PC-9 (cell line): ENCODE data around the gene SSB. TPM values are rescaled to one million over a fixed set of nuclear protein-coding genes. Genes with fewer than 3 reads are reported as not detected.

Experiments used
- BruUV-seq: library from RNA; stranded (reverse); fragments of 400-500 nt; replicated peaks from 2 replicates; lab custom pipeline; 2021; lab: Mats Ljungman, UMichigan
- CTCF ChIA-PET: fragments of 300-600 bp; sonication (Branson Sonifier 250); formaldehyde crosslinking; loops from one replicate; lab custom pipeline; 2022; ENCODE audit warnings: antibody characterized with exemption; lab: Charles Lee
- POLR2A ChIA-PET: fragments of 300-600 bp; sonication (Branson Sonifier 250); formaldehyde crosslinking; loops from one replicate; lab custom pipeline; 2022; ENCODE audit warnings: antibody characterized with exemption; ENCODE audit not compliant: unreplicated experiment; lab: Charles Lee
- DNase-seq, 2 experiments: peaks; one replicate each; pipeline versions ENCODE4 v3.0.0 to v3.0.0-alpha.2; 2015 to 2022; ENCODE audit warnings: mixed read lengths in 1 of 2
- H2AFZ ChIP-seq: fragments of 200-600 bp; sonication (generic); 2 replicates; pipeline ENCODE4 v1.8.1; 2017; ENCODE audit warnings: antibody characterized with exemption
- H3F3A ChIP-seq: fragments of 200-600 bp; sonication (generic); 2 replicates; pipeline ENCODE4 v1.8.1; 2017; ENCODE audit warnings: antibody characterized with exemption, mild to moderate bottlenecking, low read depth; ENCODE audit not compliant: insufficient read depth
- H3K27ac ChIP-seq: fragments of 200-600 bp; sonication (generic); 2 replicates; pipeline ENCODE4 v1.6.1; 2016; ENCODE audit warnings: mixed run types
- H3K27me3 ChIP-seq: fragments of 200-600 bp; sonication (generic); 2 replicates; pipeline ENCODE4 v1.6.1; 2016; ENCODE audit warnings: low read depth, mixed run types; ENCODE audit not compliant: insufficient read depth
- H3K36me3 ChIP-seq: fragments of 200-600 bp; sonication (generic); 2 replicates; pipeline ENCODE4 v1.6.1; 2016; ENCODE audit warnings: low read depth, mixed run types
- H3K4me1 ChIP-seq: fragments of 200-600 bp; sonication (generic); replicated peaks from 2 replicates; pipeline ENCODE4 v1.6.1; 2016; ENCODE audit warnings: mixed run types; ENCODE audit not compliant: insufficient read depth
- H3K4me2 ChIP-seq: fragments of 200-600 bp; sonication (generic); 2 replicates; pipeline ENCODE4 v1.6.1; 2017; ENCODE audit warnings: mixed run types
- H3K4me3 ChIP-seq: fragments of 200-600 bp; sonication (generic); 2 replicates; pipeline ENCODE4 v1.6.1; 2016; ENCODE audit warnings: mixed run types
- H3K79me2 ChIP-seq: fragments of 200-600 bp; sonication (generic); 2 replicates; pipeline ENCODE4 v1.6.1; 2017; ENCODE audit warnings: low read depth, mixed run types
- H3K9me2 ChIP-seq: fragments of 200-600 bp; sonication (generic); 2 replicates; pipeline ENCODE4 v1.8.1; 2017; ENCODE audit warnings: mild to moderate bottlenecking; ENCODE audit not compliant: insufficient read depth
- H3K9me3 ChIP-seq: fragments of 200-600 bp; sonication (generic); 2 replicates; pipeline ENCODE4 v1.8.1; 2016; ENCODE audit warnings: low read depth; ENCODE audit not compliant: insufficient read depth
- H4K20me1 ChIP-seq: fragments of 200-600 bp; sonication (generic); 2 replicates; pipeline ENCODE4 v1.8.1; 2017; ENCODE audit not compliant: insufficient read depth
- EZH2 ChIP-seq: fragments of 200-600 bp; sonication (generic); IDR thresholded peaks from 2 replicates; pipeline ENCODE4 v1.8.0; 2017; ENCODE audit warnings: antibody characterized with exemption, low read depth
- intact Hi-C: fragments of 100-400 bp; cut with micrococcal nuclease; formaldehyde crosslinking; loops from one replicate; pipeline ENCODE4 v1.10.0; 2022; ENCODE audit not compliant: unreplicated experiment
- total RNA-seq: library from RNA; stranded (reverse); gene quantifications from 2 replicates; pipeline ENCODE4 v1.2.3, GENCODE V29; 2021
- TF ChIP-seq, protein P1 (sequence below): fragments of 200-600 bp; sonication (generic); conservative IDR thresholded peaks from 2 replicates; pipeline ENCODE4 v1.6.1; 2017; ENCODE audit warnings: mixed run types, antibody characterized with exemption, mild to moderate bottlenecking, moderate library complexity

The SSB gene
- total RNA-seq, 1 experiment from 2014 or later, result 71.3 TPM

- Histone ChIP-seq H4K20me1 (no peaks in the 10 kb centered on the region; the same call in 1 of the 2 replicates), H3K27ac (no peak overlapping the region), H3K4me3 (no peak overlapping the region), H2AFZ (no peak overlapping the region), H3K79me2 (peaks cover 25% of the 10 kb centered on the region), H3F3A (no peaks in the 10 kb centered on the region), H3K27me3 (no peaks in the 10 kb centered on the region), H3K9me3 (no peaks in the 10 kb centered on the region), H3K9me2 (no peaks in the 10 kb centered on the region), H3K36me3 (no peaks in the 10 kb centered on the region), H3K4me2 (no peak overlapping the region), H3K4me1 (no peaks in the 10 kb centered on the region)
- TF ChIP-seq, protein P1, sequence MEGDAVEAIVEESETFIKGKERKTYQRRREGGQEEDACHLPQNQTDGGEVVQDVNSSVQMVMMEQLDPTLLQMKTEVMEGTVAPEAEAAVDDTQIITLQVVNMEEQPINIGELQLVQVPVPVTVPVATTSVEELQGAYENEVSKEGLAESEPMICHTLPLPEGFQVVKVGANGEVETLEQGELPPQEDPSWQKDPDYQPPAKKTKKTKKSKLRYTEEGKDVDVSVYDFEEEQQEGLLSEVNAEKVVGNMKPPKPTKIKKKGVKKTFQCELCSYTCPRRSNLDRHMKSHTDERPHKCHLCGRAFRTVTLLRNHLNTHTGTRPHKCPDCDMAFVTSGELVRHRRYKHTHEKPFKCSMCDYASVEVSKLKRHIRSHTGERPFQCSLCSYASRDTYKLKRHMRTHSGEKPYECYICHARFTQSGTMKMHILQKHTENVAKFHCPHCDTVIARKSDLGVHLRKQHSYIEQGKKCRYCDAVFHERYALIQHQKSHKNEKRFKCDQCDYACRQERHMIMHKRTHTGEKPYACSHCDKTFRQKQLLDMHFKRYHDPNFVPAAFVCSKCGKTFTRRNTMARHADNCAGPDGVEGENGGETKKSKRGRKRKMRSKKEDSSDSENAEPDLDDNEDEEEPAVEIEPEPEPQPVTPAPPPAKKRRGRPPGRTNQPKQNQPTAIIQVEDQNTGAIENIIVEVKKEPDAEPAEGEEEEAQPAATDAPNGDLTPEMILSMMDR, result no peak
- no peak for TF ChIP-seq EZH2
- POLR2A ChIA-PET, result interaction anchor here (0.6 to 0.8 kb wide), 2 partner anchors 16 to 131 kb away, joined by 10 to 18 read pairs; no protein-coding TSS in a partner anchor
- CTCF ChIA-PET, result no interaction called here
- intact Hi-C loops, result no loop called here
- peak in 1 of 2 experiments; percentile 5 for DNase-seq
- BruUV-seq, result no TSS peak
Observed at GRCh38 chr2:169796441-169796840, 2.2 kb upstream of the SSB start.

DNA sequence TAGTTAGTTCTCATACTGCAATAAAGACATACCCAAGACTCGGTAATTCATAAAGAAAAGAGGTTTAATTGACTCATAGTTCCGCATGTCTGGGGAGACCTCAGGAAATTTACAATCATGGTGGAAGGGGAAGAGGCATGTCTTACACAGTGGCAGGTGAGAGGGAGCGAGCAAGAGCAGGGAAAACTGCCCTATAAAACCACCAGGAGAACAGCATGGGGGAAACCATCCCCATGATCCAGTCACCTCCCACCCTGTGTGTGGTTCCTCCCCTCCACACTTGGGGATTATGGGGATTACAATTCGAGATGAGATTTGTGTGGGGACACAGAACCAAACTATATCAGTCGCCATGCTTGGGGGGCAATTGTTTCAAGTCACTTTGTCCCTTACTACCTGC is 1.1 kb upstream of the SSB start:
- Histone ChIP-seq H3F3A (no peaks in the 10 kb centered on the region), H3K9me3 (no peaks in the 10 kb centered on the region), H3K4me2 (no peak overlapping the region), H3K27me3 (no peaks in the 10 kb centered on the region), H3K9me2 (no peaks in the 10 kb centered on the region), H4K20me1 (no peaks in the 10 kb centered on the region; the same call in 1 of the 2 replicates), H3K79me2 (peaks cover 36% of the 10 kb centered on the region), H3K36me3 (no peaks in the 10 kb centered on the region), H2AFZ (peak overlapping the region; percentile 87; the same call in 1 of the 2 replicates), H3K4me3 (no peak overlapping the region), H3K4me1 (no peaks in the 10 kb centered on the region), H3K27ac (no peak overlapping the region)
- no peak for DNase-seq
- TF ChIP-seq EZH2, result no peak
- TF ChIP-seq, protein P1, result no peak
- BruUV-seq, result no TSS peak
- ChIA-PET POLR2A (interaction anchor here (0.8 kb wide), 1 partner anchor 132 kb away, joined by 10 read pairs; no protein-coding TSS in a partner anchor), CTCF (no interaction called here)
- intact Hi-C loops, result no loop called here

DNA sequence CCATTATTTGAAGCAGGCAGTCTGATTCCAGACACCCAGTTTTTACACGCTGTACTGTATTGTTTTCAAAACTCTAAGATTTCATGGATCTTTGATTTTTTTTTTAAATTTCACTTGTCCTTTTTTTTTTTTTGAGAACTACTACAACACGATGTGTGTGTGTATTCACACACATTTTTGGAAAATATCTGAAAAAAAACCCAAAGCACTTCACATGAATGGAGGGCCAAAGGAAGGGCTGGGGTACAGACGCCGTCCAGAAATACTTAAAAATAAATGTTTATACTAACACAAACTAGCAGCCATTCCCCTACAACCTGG is 314 bp upstream of the SSB start:
- TF ChIP-seq, protein P1, result no peak
- no peak for TF ChIP-seq EZH2
- no peaks in the 10 kb centered on the region; the same call in 1 of the 2 replicates for H4K20me1 ChIP-seq
- peak overlapping the region; percentile 87 for H2AFZ ChIP-seq
- ChIA-PET CTCF (no interaction called here), POLR2A (no interaction called here)
- no peaks in the 10 kb centered on the region for H3K36me3 ChIP-seq
- H3K27me3 ChIP-seq, result no peaks in the 10 kb centered on the region
- no peaks in the 10 kb centered on the region for H3F3A ChIP-seq
- peak overlapping the region; percentile 79 for H3K27ac ChIP-seq
- peak overlapping the region; percentile 94; the same call in 1 of the 2 replicates for H3K4me3 ChIP-seq
- no peak for DNase-seq
- peak overlapping the region; percentile 85 for H3K4me2 ChIP-seq
- intact Hi-C loops, result loop anchor here (2.0 kb wide), 1 partner anchor 26 kb away; the partner anchor contains the start of gene METTL5
- H3K4me1 ChIP-seq, result no peaks in the 10 kb centered on the region
- H3K79me2 ChIP-seq, result peaks cover 43% of the 10 kb centered on the region
- H3K9me3 ChIP-seq, result no peaks in the 10 kb centered on the region
- BruUV-seq, result no TSS peak
- no peaks in the 10 kb centered on the region for H3K9me2 ChIP-seq
